ENCODE data around the gene JHY. TPM values are rescaled to one million over a fixed set of nuclear protein-coding genes. Genes with fewer than 3 reads are reported as not detected.

The JHY gene
- total RNA-seq, 1 donor from 2014 or later = 1.6 TPM

DNA sequence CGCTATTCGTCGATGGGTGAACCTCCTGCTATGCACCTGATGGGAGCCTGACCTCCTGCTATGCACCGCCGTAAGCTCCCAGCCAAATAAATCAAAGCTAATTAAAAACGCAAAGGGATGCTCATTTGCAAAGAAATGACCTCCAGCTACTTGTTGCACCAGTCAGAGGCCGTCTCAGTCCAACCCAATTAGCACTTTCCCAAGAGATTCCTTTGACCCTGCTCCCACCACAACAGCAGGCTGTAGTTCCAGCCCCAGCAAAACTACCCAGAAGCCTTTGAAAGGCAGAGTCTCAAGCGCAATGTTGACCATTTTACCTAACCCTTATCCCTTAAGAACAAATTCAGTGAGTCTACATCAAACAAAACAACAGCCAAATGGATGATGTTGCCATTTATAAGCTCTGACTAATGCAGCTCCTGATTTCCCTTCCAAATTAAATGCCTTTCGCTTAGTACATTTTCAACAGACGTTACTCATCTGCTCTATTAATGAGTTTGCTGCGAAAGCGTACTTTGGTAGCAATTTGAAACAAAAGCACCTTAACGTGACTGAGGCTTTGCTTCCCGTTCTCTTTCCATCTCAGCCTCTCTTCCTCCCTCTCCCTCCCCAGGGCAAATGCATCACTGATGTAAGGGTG, 116.3 kb downstream of the JHY start:
- Histone ChIP-seq H3K36me3 (ENCODE audit: control insufficient read depth in 3 of 3, insufficient read depth in 3 of 3, low read length in 3 of 3) (no peaks in the 10 kb centered on the region), H3K9ac (ENCODE audit: low read depth in 1 of 3, low read length in 3 of 3) (no peak overlapping the region), H3K27me3 (ENCODE audit: control insufficient read depth in 3 of 3, insufficient read depth in 3 of 3, low read length in 3 of 3) (peaks cover 2 to 8% (median 7%) of the 10 kb centered on the region in 3 donors), H3K4me1 (ENCODE audit: control insufficient read depth in 3 of 3, insufficient read depth in 3 of 3, low read length in 3 of 3) (no peaks in the 10 kb centered on the region), H3K4me3 (ENCODE audit: low read length in 3 of 3) (no peak overlapping the region), H3K27ac (ENCODE audit: low read depth, low read length) (no peak overlapping the region), H3K9me3 (ENCODE audit: control insufficient read depth in 3 of 3, low read length in 3 of 3) (no peaks in the 10 kb centered on the region)

DNA sequence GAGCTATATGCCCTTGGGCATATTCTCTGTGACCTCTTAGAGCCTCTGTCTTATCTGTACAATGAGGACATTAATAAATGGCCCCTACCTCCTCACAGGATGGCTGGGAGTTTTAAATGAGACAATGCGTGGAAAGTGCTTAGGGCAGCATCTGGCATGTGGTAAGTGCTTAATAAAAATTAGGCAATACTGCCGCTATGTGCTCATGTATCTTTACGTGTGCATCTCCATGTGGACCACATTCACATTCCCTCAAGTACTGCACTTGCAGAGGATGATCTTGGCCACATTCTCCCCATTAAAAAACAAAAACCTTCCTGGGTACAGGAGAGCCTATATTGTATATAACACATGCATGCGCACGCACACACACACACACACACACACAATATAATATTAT, 118.2 kb downstream of the JHY start:
- Histone ChIP-seq H3K4me1 (ENCODE audit: control insufficient read depth in 3 of 3, insufficient read depth in 3 of 3, low read length in 3 of 3) (no peaks in the 10 kb centered on the region), H3K36me3 (ENCODE audit: control insufficient read depth in 3 of 3, insufficient read depth in 3 of 3, low read length in 3 of 3) (no peaks in the 10 kb centered on the region), H3K27me3 (ENCODE audit: control insufficient read depth in 3 of 3, insufficient read depth in 3 of 3, low read length in 3 of 3) (peaks cover 2 to 7% (median 3%) of the 10 kb centered on the region in 3 donors), H3K4me3 (ENCODE audit: low read length in 3 of 3) (no peak overlapping the region), H3K27ac (ENCODE audit: low read depth, low read length) (no peak overlapping the region), H3K9ac (ENCODE audit: low read depth in 1 of 3, low read length in 3 of 3) (no peak overlapping the region), H3K9me3 (ENCODE audit: control insufficient read depth in 3 of 3, low read length in 3 of 3) (no peaks in the 10 kb centered on the region)

DNA sequence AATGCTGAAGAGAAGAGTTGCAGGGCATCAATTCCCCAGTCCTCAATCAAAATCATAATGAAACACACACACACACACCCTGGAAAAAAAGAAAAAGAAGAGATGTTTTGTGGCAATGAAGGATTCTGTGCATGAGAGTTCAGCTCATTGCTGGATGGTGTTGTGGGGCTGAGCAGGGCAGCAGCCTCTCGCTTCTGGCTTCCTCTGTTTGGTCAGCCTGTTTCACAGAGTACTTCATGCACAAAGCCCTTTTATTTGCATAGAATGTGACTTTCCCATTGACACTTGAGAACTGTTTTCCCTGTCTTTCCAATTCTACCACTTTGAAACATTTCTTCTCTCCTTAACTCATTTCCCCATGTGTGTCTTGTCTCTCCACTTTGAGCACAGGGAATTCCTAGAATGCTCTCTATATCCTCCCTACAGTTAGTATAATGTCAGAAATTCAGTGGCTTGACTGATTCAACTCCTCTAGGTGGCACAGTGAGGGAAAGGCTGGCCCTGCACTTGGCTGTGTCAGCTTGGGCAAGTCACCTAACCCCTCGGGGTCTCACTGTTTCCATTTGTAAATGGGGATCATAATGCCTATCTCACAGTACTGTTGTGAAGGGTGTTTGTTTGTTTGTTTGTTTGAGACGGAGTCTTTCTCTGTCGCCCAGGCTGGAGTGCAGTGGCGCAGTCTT, 124.4 kb downstream of the JHY start:
- H3K27me3 ChIP-seq (ENCODE audit: control insufficient read depth in 3 of 3, insufficient read depth in 3 of 3, low read length in 3 of 3) = peaks cover 0 to 5% (median 0%) of the 10 kb centered on the region in 3 donors

More for the DNA sequence above, 124.4 kb downstream of the JHY start:
- no peak overlapping the region for H3K4me3 ChIP-seq (ENCODE audit: low read length in 3 of 3)
- H3K9ac ChIP-seq (ENCODE audit: low read depth in 1 of 3, low read length in 3 of 3) = no peak overlapping the region
- no peak overlapping the region for H3K27ac ChIP-seq (ENCODE audit: low read depth, low read length)
- no peaks in the 10 kb centered on the region for H3K9me3 ChIP-seq (ENCODE audit: control insufficient read depth in 3 of 3, low read length in 3 of 3)
- H3K4me1 ChIP-seq (ENCODE audit: control insufficient read depth in 3 of 3, insufficient read depth in 3 of 3, low read length in 3 of 3) = no peaks in the 10 kb centered on the region
- H3K36me3 ChIP-seq (ENCODE audit: control insufficient read depth in 3 of 3, insufficient read depth in 3 of 3, low read length in 3 of 3) = no peaks in the 10 kb centered on the region

Small RNA genes within 50 kb of the gene (small RNA-seq; reads per million reads assigned to genes)
- gene RNU4-23P = not detected

Other genes with a start within 250 kb of the JHY start
- gene UBASH3B, start 227.0 kb upstream of the JHY start, total RNA-seq = 4.2 TPM
- gene CRTAM, start 44.3 kb upstream of the JHY start, total RNA-seq = under 0.01 TPM
- not detected for gene BSX, start 99.1 kb downstream of the JHY start, total RNA-seq
- 3,240 TPM for gene HSPA8, start 179.4 kb downstream of the JHY start, total RNA-seq

Data from skeletal muscle tissue (tissue), 5 donors.